Keratinocyte (primary cell): ENCODE measurements around the gene TEAD4. TPM values are rescaled to one million over a fixed set of nuclear protein-coding genes. Genes with fewer than 3 reads are reported as not detected.

ENCODE experiments used
- DNase-seq: peaks from one replicate; pipeline ENCODE4 v3.0.0-alpha.2; 2011; ENCODE audit warnings: low read depth, missing footprints, low spot score
- FAIRE-seq: peaks from 2 replicates; lab custom pipeline; 2011; peaks lifted over from hg19 to GRCh38; lab: Jason Lieb, UNC
- H2AFZ ChIP-seq: 2 replicates; pipeline ENCODE4 v1.6.0; 2012; ENCODE audit warnings: low read length, control low read depth, inconsistent platforms; ENCODE audit not compliant: control insufficient read depth
- H3K27ac ChIP-seq: 2 replicates; pipeline ENCODE4 v1.5.1; 2011; ENCODE audit warnings: low read length; ENCODE audit not compliant: control insufficient read depth, insufficient read depth
- H3K27me3 ChIP-seq: 3 replicates; pipeline ENCODE4 v1.6.0; 2011; ENCODE audit warnings: low read length; ENCODE audit not compliant: control insufficient read depth, insufficient read depth; ENCODE audit errors: extremely low read depth
- H3K36me3 ChIP-seq, 2 experiments: 2 replicates in 1 of 2; 3 replicates in 1 of 2; pipeline ENCODE4 v1.5.1; 2011; ENCODE audit warnings: low read length in 2 of 2, mild to moderate bottlenecking in 1 of 2; ENCODE audit not compliant: control insufficient read depth in 2 of 2, insufficient read depth in 2 of 2; ENCODE audit errors: extremely low read depth in 1 of 2
- H3K4me1 ChIP-seq: 3 replicates; pipeline ENCODE4 v1.5.1; 2011; ENCODE audit warnings: low read length; ENCODE audit not compliant: control insufficient read depth, insufficient read depth; ENCODE audit errors: extremely low read depth
- H3K4me2 ChIP-seq: 3 replicates; pipeline ENCODE4 v1.6.0; 2011; ENCODE audit warnings: low read depth, low read length; ENCODE audit not compliant: control insufficient read depth, insufficient read depth; ENCODE audit errors: extremely low read depth
- H3K4me3 ChIP-seq, 3 experiments: fragments of 200-600 bp in 1 of 3; sonication (generic) in 1 of 3; 2 replicates in 2 of 3; 3 replicates in 1 of 3; pipeline ENCODE4 v1.5.1; 2011 to 2016; ENCODE audit warnings: low read length in 3 of 3, mild to moderate bottlenecking in 3 of 3, control low read depth in 2 of 3, inconsistent platforms in 1 of 3, low read depth in 1 of 3, mixed read lengths in 1 of 3, mixed run types in 1 of 3, moderate library complexity in 1 of 3; ENCODE audit not compliant: control insufficient read depth in 2 of 3, insufficient read depth in 2 of 3; ENCODE audit errors: extremely low read depth in 1 of 3
- H3K79me2 ChIP-seq: 2 replicates; pipeline ENCODE4 v1.6.0; 2012; ENCODE audit warnings: low read length; ENCODE audit not compliant: control insufficient read depth, insufficient read depth
- H3K9ac ChIP-seq: 3 replicates; pipeline ENCODE4 v1.6.0; 2011; ENCODE audit warnings: low read length; ENCODE audit not compliant: control insufficient read depth, insufficient read depth; ENCODE audit errors: extremely low read depth
- H3K9me1 ChIP-seq: 3 replicates; pipeline ENCODE4 v1.6.0; 2011; ENCODE audit warnings: low read length; ENCODE audit not compliant: control insufficient read depth, insufficient read depth; ENCODE audit errors: extremely low read depth
- H3K9me3 ChIP-seq: 2 replicates; pipeline ENCODE4 v1.5.1; 2012; ENCODE audit warnings: low read depth, low read length; ENCODE audit not compliant: control insufficient read depth
- H4K20me1 ChIP-seq: 3 replicates; pipeline ENCODE4 v1.6.0; 2011; ENCODE audit warnings: low read length; ENCODE audit not compliant: control insufficient read depth, insufficient read depth; ENCODE audit errors: extremely low read depth
- EZH2 ChIP-seq: IDR thresholded peaks from one replicate; pipeline ENCODE4 v1.6.1; 2012; ENCODE audit warnings: inconsistent platforms, mild to moderate bottlenecking, low read length, moderate library complexity
- dilution Hi-C: fragments of 300-500 bp; cut with MboI; formaldehyde crosslinking; loops from one replicate; pipeline ENCODE4 v1.7.0; 2020; ENCODE audit warnings: low sequenced_read_pairs; ENCODE audit not compliant: extremely low pct_ligation_motif_present
- polyA plus RNA-seq, 5 experiments: library from polyadenylated mRNA; depleted of rRNA in 3 of 5; stranded (reverse) in 3 of 5; stranded (forward) in 1 of 5; unstranded in 1 of 5; fragments of >200 nt; gene quantifications; 1 replicate in 1 of 5; 2 replicates in 3 of 5; 3 replicates in 1 of 5; pipeline versions ENCODE4 v1.2.1 to v1.2.3, GENCODE V29; 2011 to 2012; ENCODE audit warnings: missing spikeins in 2 of 5, low read depth in 1 of 5, low replicate concordance in 1 of 5
- TF ChIP-seq, protein P1 (sequence below), 3 experiments: IDR thresholded peaks in 1 of 3; conservative IDR thresholded peaks in 1 of 3; optimal IDR thresholded peaks in 1 of 3; 2 replicates in 2 of 3; 3 replicates in 1 of 3; pipeline versions ENCODE3 to v1.5.1; 2011; ENCODE audit warnings: low read length in 3 of 3, mild to moderate bottlenecking in 3 of 3, moderate library complexity in 2 of 3, control low read depth in 1 of 3, inconsistent platforms in 1 of 3; ENCODE audit not compliant: insufficient read depth in 2 of 3; ENCODE audit errors: extremely low read depth in 1 of 3

The TEAD4 gene
- polyA plus RNA-seq, 1 donor (not counting 4 experiments of a cell fraction or from before 2014, with no cell fraction given) = 8.1 TPM

DNA sequence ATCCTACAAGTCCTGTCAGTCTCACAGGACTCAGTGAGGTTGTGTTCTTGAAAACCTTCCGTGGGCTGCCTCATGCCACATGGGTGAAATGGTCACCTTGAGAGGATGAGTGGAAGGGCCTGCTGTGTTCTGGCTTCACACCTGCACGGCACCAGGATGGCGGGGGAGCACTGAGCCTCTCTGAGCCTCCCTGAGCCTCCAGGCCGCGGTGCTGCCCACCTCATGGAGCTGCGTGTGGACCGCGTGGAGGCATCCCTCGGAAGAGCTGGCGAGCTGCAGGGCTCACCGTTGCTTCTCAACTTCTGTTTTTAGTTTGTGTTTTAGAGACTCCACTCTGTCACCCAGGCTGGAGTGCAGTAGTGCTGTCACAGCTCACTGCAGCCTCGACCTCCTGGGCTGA is 56.2 kb downstream of the TEAD4 start:
- TF ChIP-seq, protein P1, sequence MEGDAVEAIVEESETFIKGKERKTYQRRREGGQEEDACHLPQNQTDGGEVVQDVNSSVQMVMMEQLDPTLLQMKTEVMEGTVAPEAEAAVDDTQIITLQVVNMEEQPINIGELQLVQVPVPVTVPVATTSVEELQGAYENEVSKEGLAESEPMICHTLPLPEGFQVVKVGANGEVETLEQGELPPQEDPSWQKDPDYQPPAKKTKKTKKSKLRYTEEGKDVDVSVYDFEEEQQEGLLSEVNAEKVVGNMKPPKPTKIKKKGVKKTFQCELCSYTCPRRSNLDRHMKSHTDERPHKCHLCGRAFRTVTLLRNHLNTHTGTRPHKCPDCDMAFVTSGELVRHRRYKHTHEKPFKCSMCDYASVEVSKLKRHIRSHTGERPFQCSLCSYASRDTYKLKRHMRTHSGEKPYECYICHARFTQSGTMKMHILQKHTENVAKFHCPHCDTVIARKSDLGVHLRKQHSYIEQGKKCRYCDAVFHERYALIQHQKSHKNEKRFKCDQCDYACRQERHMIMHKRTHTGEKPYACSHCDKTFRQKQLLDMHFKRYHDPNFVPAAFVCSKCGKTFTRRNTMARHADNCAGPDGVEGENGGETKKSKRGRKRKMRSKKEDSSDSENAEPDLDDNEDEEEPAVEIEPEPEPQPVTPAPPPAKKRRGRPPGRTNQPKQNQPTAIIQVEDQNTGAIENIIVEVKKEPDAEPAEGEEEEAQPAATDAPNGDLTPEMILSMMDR (optimal IDR thresholded peaks at IDR 0.05 in 1 of 3, IDR thresholded peaks at IDR 0.05 in 1 of 3, conservative IDR thresholded peaks at IDR 0.05 in 1 of 3; ENCODE audit: extremely low read depth in 1 of 3, insufficient read depth in 2 of 3, low read length in 3 of 3) = no peak
- no peak for TF ChIP-seq EZH2
- peaks cover 2 to 4% of the 10 kb centered on the region in 2 experiments for H3K36me3 ChIP-seq
- H3K4me1 ChIP-seq = no peaks in the 10 kb centered on the region
- FAIRE-seq (no peak), DNase-seq (no peak)
- H3K27me3 ChIP-seq = no peaks in the 10 kb centered on the region
- no peak overlapping the region for H3K4me2 ChIP-seq
- H3K9ac ChIP-seq = no peak overlapping the region
- no peaks in the 10 kb centered on the region for H3K9me1 ChIP-seq
- no peaks in the 10 kb centered on the region for H3K79me2 ChIP-seq
- no peaks in the 10 kb centered on the region for H3K9me3 ChIP-seq
- H3K27ac ChIP-seq = no peak overlapping the region
- H2AFZ ChIP-seq = no peak overlapping the region
- H4K20me1 ChIP-seq = no peaks in the 10 kb centered on the region
- H3K4me3 ChIP-seq = no peak overlapping the region
- dilution Hi-C loops = no loop called here

DNA sequence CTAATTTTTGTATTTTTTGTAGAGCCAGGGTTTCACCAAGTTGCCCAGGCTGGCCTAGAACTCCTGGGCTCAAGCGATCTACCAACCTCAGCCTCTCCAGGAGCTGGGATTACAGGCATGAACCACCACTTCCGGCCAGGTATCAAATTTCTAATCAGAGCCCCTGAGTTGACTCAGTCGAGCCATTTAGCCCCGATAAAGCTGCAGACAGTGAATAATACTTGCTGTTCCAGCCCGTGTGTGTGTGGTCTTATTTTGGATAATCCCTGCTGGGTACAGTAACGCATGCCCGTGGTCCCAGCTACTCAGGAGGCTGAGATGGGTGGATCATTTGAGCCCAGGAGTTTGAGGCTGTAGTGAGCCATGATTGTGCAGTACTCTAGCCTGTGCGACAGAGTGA is 57.0 kb downstream of the TEAD4 start:
- no peak overlapping the region for H3K9ac ChIP-seq
- no peaks in the 10 kb centered on the region for H3K9me3 ChIP-seq
- no peak overlapping the region for H3K27ac ChIP-seq
- no peaks in the 10 kb centered on the region for H3K27me3 ChIP-seq
- no peaks in the 10 kb centered on the region for H3K9me1 ChIP-seq
- H4K20me1 ChIP-seq = no peaks in the 10 kb centered on the region
- H3K4me1 ChIP-seq = no peaks in the 10 kb centered on the region
- TF ChIP-seq, protein P1 (optimal IDR thresholded peaks at IDR 0.05 in 1 of 3, IDR thresholded peaks at IDR 0.05 in 1 of 3, conservative IDR thresholded peaks at IDR 0.05 in 1 of 3; ENCODE audit: extremely low read depth in 1 of 3, insufficient read depth in 2 of 3, low read length in 3 of 3) = no peak
- TF ChIP-seq EZH2 = no peak
- no peak overlapping the region for H3K4me2 ChIP-seq
- peaks cover 2 to 4% of the 10 kb centered on the region in 2 experiments for H3K36me3 ChIP-seq
- dilution Hi-C loops = no loop called here
- no peak overlapping the region for H2AFZ ChIP-seq
- H3K4me3 ChIP-seq = no peak overlapping the region
- H3K79me2 ChIP-seq = no peaks in the 10 kb centered on the region
- FAIRE-seq = no peak
- DNase-seq = no peak
